H9 (cell line): ENCODE data around the gene ZFPL1. TPM values are rescaled to one million over a fixed set of nuclear protein-coding genes. Genes with fewer than 3 reads are reported as not detected.

ENCODE experiments used
- DNase-seq: peaks from one replicate; pipeline ENCODE4 v3.0.0-alpha.2; 2017
- H2AFZ ChIP-seq: one replicate; pipeline ENCODE4 v1.6.1; 2013; ENCODE audit warnings: mild to moderate bottlenecking, low read length, control low read depth, moderate library complexity
- H2AK5ac ChIP-seq: 2 replicates; pipeline ENCODE4 v1.6.1; 2013; ENCODE audit warnings: low read length, control low read depth, mixed read lengths; ENCODE audit not compliant: insufficient read length
- H2BK120ac ChIP-seq: one replicate; pipeline ENCODE4 v1.6.1; 2013; ENCODE audit warnings: low read depth, mild to moderate bottlenecking, low read length, control low read depth, inconsistent platforms; ENCODE audit not compliant: poor library complexity, severe bottlenecking
- H2BK12ac ChIP-seq: 2 replicates; pipeline ENCODE4 v1.6.1; 2013; ENCODE audit warnings: low read length, control low read depth, mixed read lengths, low read depth; ENCODE audit not compliant: insufficient read length
- H2BK15ac ChIP-seq: 2 replicates; pipeline ENCODE4 v1.6.1; 2013; ENCODE audit warnings: low read depth, low read length, control low read depth
- H2BK20ac ChIP-seq: one replicate; pipeline ENCODE4 v1.6.1; 2013; ENCODE audit warnings: low read depth, mild to moderate bottlenecking, low read length, control low read depth, inconsistent platforms; ENCODE audit not compliant: poor library complexity, severe bottlenecking
- H2BK5ac ChIP-seq: 2 replicates; pipeline ENCODE4 v1.6.1; 2013; ENCODE audit warnings: low read length, control low read depth, mixed read lengths; ENCODE audit not compliant: insufficient read length
- H3K14ac ChIP-seq: 2 replicates; pipeline ENCODE4 v1.6.1; 2013; ENCODE audit warnings: low read length, control low read depth; ENCODE audit not compliant: insufficient read depth
- H3K18ac ChIP-seq: 2 replicates; pipeline ENCODE4 v1.6.1; 2013; ENCODE audit warnings: low read depth, mild to moderate bottlenecking, mixed read lengths, low read length, control low read depth; ENCODE audit not compliant: insufficient read length
- H3K23ac ChIP-seq: 2 replicates; pipeline ENCODE4 v1.6.1; 2013; ENCODE audit warnings: low read length, control low read depth, mixed read lengths, low read depth; ENCODE audit not compliant: insufficient read length
- H3K23me2 ChIP-seq: 2 replicates; pipeline ENCODE4 v1.6.1; 2013; ENCODE audit warnings: low read depth, mild to moderate bottlenecking, mixed read lengths, low read length, control low read depth; ENCODE audit not compliant: insufficient read length, poor library complexity, severe bottlenecking
- H3K27ac ChIP-seq: 2 replicates; pipeline ENCODE4 v1.5.1; 2013; ENCODE audit warnings: low read length, control low read depth, mixed read lengths, low read depth; ENCODE audit not compliant: insufficient read length
- H3K27me3 ChIP-seq: 2 replicates; pipeline ENCODE4 v1.6.1; 2013; ENCODE audit warnings: low read length, control low read depth, inconsistent platforms; ENCODE audit not compliant: insufficient read depth
- H3K4ac ChIP-seq: 2 replicates; pipeline ENCODE4 v1.6.1; 2013; ENCODE audit warnings: low read depth, mild to moderate bottlenecking, control low read depth, inconsistent platforms, low read length, moderate library complexity
- H3K4me1 ChIP-seq: 2 replicates; pipeline ENCODE4 v1.6.1; 2013; ENCODE audit warnings: low read length, control low read depth, inconsistent platforms; ENCODE audit not compliant: insufficient read depth
- H3K4me2 ChIP-seq: 2 replicates; pipeline ENCODE4 v1.6.1; 2013; ENCODE audit warnings: low read length, control low read depth, mixed read lengths; ENCODE audit not compliant: insufficient read length, insufficient read depth
- H3K56ac ChIP-seq: 2 replicates; pipeline ENCODE4 v1.6.1; 2013; ENCODE audit warnings: low read depth, mild to moderate bottlenecking, mixed read lengths, low read length, control low read depth; ENCODE audit not compliant: insufficient read length
- H3K79me1 ChIP-seq: 2 replicates; pipeline ENCODE4 v1.6.1; 2013; ENCODE audit warnings: low read depth, mild to moderate bottlenecking, moderate library complexity, low read length, control low read depth, inconsistent platforms; ENCODE audit not compliant: insufficient read depth, poor library complexity, severe bottlenecking
- H3K79me2 ChIP-seq: 2 replicates; pipeline ENCODE4 v1.6.1; 2013; ENCODE audit warnings: low read length, control low read depth, inconsistent platforms; ENCODE audit not compliant: insufficient read depth
- H3K9ac ChIP-seq: 2 replicates; pipeline ENCODE4 v1.6.1; 2013; ENCODE audit warnings: low read length, control low read depth, mixed read lengths; ENCODE audit not compliant: insufficient read length; ENCODE audit errors: extremely low read depth
- H3K9me3 ChIP-seq: one replicate; pipeline ENCODE4 v1.6.1; 2013; ENCODE audit warnings: low read depth, low read length, inconsistent platforms; ENCODE audit not compliant: control insufficient read depth
- H3T11ph ChIP-seq: one replicate; pipeline ENCODE4 v1.6.1; 2013; ENCODE audit warnings: mild to moderate bottlenecking, low read length, control low read depth, inconsistent platforms
- H4K20me1 ChIP-seq: one replicate; pipeline ENCODE4 v1.6.1; 2013; ENCODE audit not compliant: control insufficient read depth, insufficient read length, insufficient read depth
- H4K5ac ChIP-seq: 2 replicates; pipeline ENCODE4 v1.6.1; 2013; ENCODE audit warnings: low read depth, mild to moderate bottlenecking, mixed read lengths, low read length, control low read depth; ENCODE audit not compliant: insufficient read length
- H4K8ac ChIP-seq: replicated peaks from 2 replicates; pipeline ENCODE4 v1.6.1; 2013; ENCODE audit warnings: low read length, control low read depth, mixed read lengths, low read depth; ENCODE audit not compliant: insufficient read length
- H4K91ac ChIP-seq: 2 replicates; pipeline ENCODE4 v1.6.1; 2013; ENCODE audit warnings: low read depth, mild to moderate bottlenecking, moderate library complexity, mixed read lengths, low read length, control low read depth; ENCODE audit not compliant: insufficient read length
- H3K27ac Mint-ChIP-seq, 3 experiments: 2 replicates in 2 of 3; 3 replicates in 1 of 3; pipeline ENCODE4 v1.8.0; 2020 to 2021; ENCODE audit warnings: mixed read lengths in 3 of 3, mild to moderate bottlenecking in 1 of 3, moderate library complexity in 1 of 3
- H3K27me3 Mint-ChIP-seq: 2 replicates; pipeline ENCODE4 v1.8.0; 2021; ENCODE audit warnings: low read depth, mild to moderate bottlenecking, moderate library complexity, mixed read lengths
- H3K36me3 Mint-ChIP-seq, 3 experiments: 2 replicates in 2 of 3; 3 replicates in 1 of 3; pipeline ENCODE4 v1.8.0; 2020 to 2021; ENCODE audit warnings: low read depth in 3 of 3, mixed read lengths in 3 of 3; ENCODE audit not compliant: insufficient read depth in 1 of 3
- H3K4me1 Mint-ChIP-seq, 2 experiments: 2 replicates each; pipeline ENCODE4 v1.8.0; 2020; ENCODE audit warnings: mixed read lengths in 2 of 2
- H3K4me3 Mint-ChIP-seq, 2 experiments: 2 replicates in 1 of 2; 3 replicates in 1 of 2; pipeline ENCODE4 v1.8.0; 2020 to 2021; ENCODE audit warnings: mild to moderate bottlenecking in 2 of 2, mixed read lengths in 2 of 2, moderate library complexity in 1 of 2
- H3K9me3 Mint-ChIP-seq, 2 experiments: 2 replicates in 1 of 2; 3 replicates in 1 of 2; pipeline ENCODE4 v1.8.0; 2020; ENCODE audit warnings: mild to moderate bottlenecking in 2 of 2, mixed read lengths in 2 of 2, moderate library complexity in 1 of 2
- WGBS: extraction: QIAGEN DNeasy Blood & Tissue Kit; methylation state at CpG from one replicate; pipeline ENCODE4 v1.1.7; 2013; ENCODE audit warnings: missing lambda C conversion rate, low lambda C conversion rate, mixed read lengths; ENCODE audit not compliant: insufficient read length; ENCODE audit errors: extremely low coverage; 5-methylcytosine and 5-hydroxymethylcytosine counted together
- total RNA-seq: library from RNA; stranded (reverse); gene quantifications from 2 replicates; pipeline ENCODE4 v1.2.1, GENCODE V29; 2021
- TF ChIP-seq, protein P1 (sequence below): fragments of 200-600 bp; sonication (generic); conservative IDR thresholded peaks from 3 replicates; pipeline ENCODE4 v1.8.0; 2021; ENCODE audit warnings: antibody characterized with exemption, mild to moderate bottlenecking

Gene ZFPL1
- total RNA-seq, 1 experiment from 2014 or later, result 24.2 TPM

- no peak overlapping the region; a peak in 1 of 7 replicates for H3K27ac Mint-ChIP-seq
- Histone ChIP-seq H3K23me2 (peaks cover 12% of the 10 kb centered on the region), H3K23ac (no peak overlapping the region), H3K27ac (no peak overlapping the region), H3K79me2 (peaks cover 8% of the 10 kb centered on the region; the same call in 1 of the 2 replicates), H3K4me2 (no peak overlapping the region), H3T11ph (no peak overlapping the region), H3K79me1 (no peaks in the 10 kb centered on the region), H3K9me3 (no peaks in the 10 kb centered on the region), H2BK120ac (no peak overlapping the region), H3K18ac (no peak overlapping the region), H4K5ac (no peak overlapping the region), H3K27me3 (no peaks in the 10 kb centered on the region), H2BK20ac (no peak overlapping the region), H4K91ac (no peak overlapping the region), H3K56ac (no peak overlapping the region), H2BK15ac (no peak overlapping the region), H2BK5ac (no peak overlapping the region), H3K4ac (no peak overlapping the region), H4K8ac (no peak overlapping the region), H3K9ac (no peak overlapping the region), H3K14ac (no peak overlapping the region), H2AK5ac (no peak overlapping the region), H3K4me1 (no peaks in the 10 kb centered on the region), H4K20me1 (peaks cover 3% of the 10 kb centered on the region), H2BK12ac (no peak overlapping the region), H2AFZ (no peak overlapping the region)
- no peaks in the 10 kb centered on the region; a peak in 1 of 5 replicates for H3K9me3 Mint-ChIP-seq
- DNase-seq, result no peak
- H3K4me1 Mint-ChIP-seq, result peaks cover 14 to 16% of the 10 kb centered on the region in 2 experiments
- H3K36me3 Mint-ChIP-seq, result peaks cover 10 to 47% (median 45%) of the 10 kb centered on the region in 3 experiments
- WGBS, result no CpG with 5 or more reads among the region's 11 CpGs
- H3K4me3 Mint-ChIP-seq, result no peak overlapping the region
- TF ChIP-seq, protein P1, sequence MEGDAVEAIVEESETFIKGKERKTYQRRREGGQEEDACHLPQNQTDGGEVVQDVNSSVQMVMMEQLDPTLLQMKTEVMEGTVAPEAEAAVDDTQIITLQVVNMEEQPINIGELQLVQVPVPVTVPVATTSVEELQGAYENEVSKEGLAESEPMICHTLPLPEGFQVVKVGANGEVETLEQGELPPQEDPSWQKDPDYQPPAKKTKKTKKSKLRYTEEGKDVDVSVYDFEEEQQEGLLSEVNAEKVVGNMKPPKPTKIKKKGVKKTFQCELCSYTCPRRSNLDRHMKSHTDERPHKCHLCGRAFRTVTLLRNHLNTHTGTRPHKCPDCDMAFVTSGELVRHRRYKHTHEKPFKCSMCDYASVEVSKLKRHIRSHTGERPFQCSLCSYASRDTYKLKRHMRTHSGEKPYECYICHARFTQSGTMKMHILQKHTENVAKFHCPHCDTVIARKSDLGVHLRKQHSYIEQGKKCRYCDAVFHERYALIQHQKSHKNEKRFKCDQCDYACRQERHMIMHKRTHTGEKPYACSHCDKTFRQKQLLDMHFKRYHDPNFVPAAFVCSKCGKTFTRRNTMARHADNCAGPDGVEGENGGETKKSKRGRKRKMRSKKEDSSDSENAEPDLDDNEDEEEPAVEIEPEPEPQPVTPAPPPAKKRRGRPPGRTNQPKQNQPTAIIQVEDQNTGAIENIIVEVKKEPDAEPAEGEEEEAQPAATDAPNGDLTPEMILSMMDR, result no peak
- no peaks in the 10 kb centered on the region for H3K27me3 Mint-ChIP-seq
Measured at GRCh38 chr11:65087216-65087615, 3.2 kb downstream of the ZFPL1 start.
